HepG2 (cell line): ENCODE measurements around the gene NRSN2. TPM values are rescaled to one million over a fixed set of nuclear protein-coding genes. Genes with fewer than 3 reads are reported as not detected.

Experiments
- AGO2 ChIP-seq: fragments of 200-400 bp; formaldehyde crosslinking; optimal IDR thresholded peaks from 2 replicates; pipeline ENCODE3; 2017; ENCODE audit warnings: mild to moderate bottlenecking, low read depth, low read length, moderate library complexity
- DR1 ChIP-seq: sonication (generic); formaldehyde crosslinking; IDR thresholded peaks from 2 replicates; pipeline ENCODE4 v1.8.0; 2021; ENCODE audit warnings: mild to moderate bottlenecking, missing genetic modification reagents, inconsistent platforms
- EEA1 ChIP-seq: sonication (generic); formaldehyde crosslinking; IDR thresholded peaks from 2 replicates; pipeline ENCODE4 v1.5.1; 2020; ENCODE audit warnings: mild to moderate bottlenecking, missing genetic modification reagents, borderline replicate concordance
- MED1 ChIP-seq: sonication (generic); formaldehyde crosslinking; IDR thresholded peaks from 2 replicates; pipeline ENCODE4 v1.4.0; 2020; ENCODE audit warnings: missing genetic modification reagents
- SAFB2 ChIP-seq: sonication (generic); formaldehyde crosslinking; IDR thresholded peaks from 2 replicates; pipeline ENCODE4 v1.5.1; 2020; ENCODE audit warnings: missing genetic modification reagents, low read depth, mild to moderate bottlenecking, borderline replicate concordance
- TBL1XR1 ChIP-seq: fragments of 150-350 bp; IDR thresholded peaks from 2 replicates; pipeline ENCODE4 v1.6.1; 2014; ENCODE audit warnings: borderline replicate concordance, low read length; ENCODE audit not compliant: partially characterized antibody
- TCF7L2 ChIP-seq: IDR thresholded peaks from 2 replicates; pipeline ENCODE4 v1.6.1; 2011; ENCODE audit warnings: mild to moderate bottlenecking, low read depth, low read length, moderate library complexity
- WIZ ChIP-seq: sonication (generic); formaldehyde crosslinking; IDR thresholded peaks from 2 replicates; pipeline ENCODE4 v1.5.1; 2020; ENCODE audit warnings: mild to moderate bottlenecking, missing genetic modification reagents
- ZC3H13 ChIP-seq: sonication (generic); formaldehyde crosslinking; IDR thresholded peaks from 2 replicates; pipeline ENCODE4 v1.8.1; 2023; ENCODE audit warnings: mild to moderate bottlenecking, missing genetic modification reagents, moderate library complexity
- ZNF337 ChIP-seq: sonication (generic); formaldehyde crosslinking; IDR thresholded peaks from 2 replicates; pipeline ENCODE4 v1.5.1; 2020; ENCODE audit warnings: missing genetic modification reagents, low read depth, mild to moderate bottlenecking, borderline replicate concordance
- ZNF530 ChIP-seq: sonication (generic); formaldehyde crosslinking; IDR thresholded peaks from 2 replicates; pipeline ENCODE4 v1.5.0; 2020; ENCODE audit warnings: low read depth, mild to moderate bottlenecking, missing genetic modification reagents
- ZNF709 ChIP-seq: sonication (generic); formaldehyde crosslinking; IDR thresholded peaks from 2 replicates; pipeline ENCODE4 v1.5.0; 2020; ENCODE audit warnings: mild to moderate bottlenecking, missing genetic modification reagents
- polyA plus RNA-seq, 8 experiments: library from polyadenylated mRNA; depleted of rRNA in 3 of 8; stranded (reverse) in 7 of 8; unstranded in 1 of 8; fragments of >200 nt; fragmentation: Illumina TruSeq in 4 of 8; extraction: Trizol in 4 of 8; gene quantifications; 2 replicates each; pipeline versions ENCODE4 v1.2.1 to v1.2.3, GENCODE V29; 2011 to 2016; ENCODE audit warnings: low read depth in 4 of 8, missing spikeins in 1 of 8, mixed read lengths in 1 of 8; ENCODE audit not compliant: insufficient read depth in 1 of 8
- total RNA-seq, 5 experiments: library from RNA; depleted of rRNA; stranded (reverse); fragments of >200 nt; fragmentation: Illumina TruSeq; extraction: Trizol; gene quantifications; 2 replicates each; pipeline ENCODE4 v1.2.3, GENCODE V29; 2016; ENCODE audit warnings: low read depth in 1 of 5
- TF ChIP-seq, protein P1 (sequence below): sonication (generic); formaldehyde crosslinking; IDR thresholded peaks from 2 replicates; pipeline ENCODE4 v1.8.1; 2022; ENCODE audit warnings: low read depth, mild to moderate bottlenecking, missing genetic modification reagents
- TF ChIP-seq, protein P2 (sequence below): sonication (generic); formaldehyde crosslinking; IDR thresholded peaks from 2 replicates; pipeline ENCODE4 v1.8.1; 2023; ENCODE audit warnings: mild to moderate bottlenecking, moderate library complexity, missing genetic modification reagents
- TF ChIP-seq, protein P3 (sequence below): sonication (generic); formaldehyde crosslinking; IDR thresholded peaks from 2 replicates; pipeline ENCODE4 v1.4.0; 2020; ENCODE audit warnings: low read depth, missing genetic modification reagents
- TF ChIP-seq, protein P4 (sequence below): sonication (generic); formaldehyde crosslinking; IDR thresholded peaks from 2 replicates; pipeline ENCODE4 v1.4.0; 2020; ENCODE audit warnings: missing genetic modification reagents
- TF ChIP-seq, protein P5 (sequence below): sonication (generic); formaldehyde crosslinking; IDR thresholded peaks from 2 replicates; pipeline ENCODE4 v1.9.0; 2021; ENCODE audit warnings: missing genetic modification reagents, mild to moderate bottlenecking, borderline replicate concordance

Gene NRSN2
- total and polyA plus RNA-seq, 2 of the 13 experiments (the other 11 are each of a cell fraction or from before 2014, with no cell fraction given) = 32.3 to 49.4 TPM

GRCh38 chr20:309841-310644 is 36.9 kb upstream of the NRSN2 start (continued):
- TF ChIP-seq, protein P1, sequence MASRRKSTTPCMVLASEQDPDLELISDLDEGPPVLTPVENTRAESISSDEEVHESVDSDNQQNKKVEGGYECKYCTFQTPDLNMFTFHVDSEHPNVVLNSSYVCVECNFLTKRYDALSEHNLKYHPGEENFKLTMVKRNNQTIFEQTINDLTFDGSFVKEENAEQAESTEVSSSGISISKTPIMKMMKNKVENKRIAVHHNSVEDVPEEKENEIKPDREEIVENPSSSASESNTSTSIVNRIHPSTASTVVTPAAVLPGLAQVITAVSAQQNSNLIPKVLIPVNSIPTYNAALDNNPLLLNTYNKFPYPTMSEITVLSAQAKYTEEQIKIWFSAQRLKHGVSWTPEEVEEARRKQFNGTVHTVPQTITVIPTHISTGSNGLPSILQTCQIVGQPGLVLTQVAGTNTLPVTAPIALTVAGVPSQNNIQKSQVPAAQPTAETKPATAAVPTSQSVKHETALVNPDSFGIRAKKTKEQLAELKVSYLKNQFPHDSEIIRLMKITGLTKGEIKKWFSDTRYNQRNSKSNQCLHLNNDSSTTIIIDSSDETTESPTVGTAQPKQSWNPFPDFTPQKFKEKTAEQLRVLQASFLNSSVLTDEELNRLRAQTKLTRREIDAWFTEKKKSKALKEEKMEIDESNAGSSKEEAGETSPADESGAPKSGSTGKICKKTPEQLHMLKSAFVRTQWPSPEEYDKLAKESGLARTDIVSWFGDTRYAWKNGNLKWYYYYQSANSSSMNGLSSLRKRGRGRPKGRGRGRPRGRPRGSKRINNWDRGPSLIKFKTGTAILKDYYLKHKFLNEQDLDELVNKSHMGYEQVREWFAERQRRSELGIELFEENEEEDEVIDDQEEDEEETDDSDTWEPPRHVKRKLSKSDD (CRISPR knock-in tag) = peak; percentile 22; the same call in 1 of the 2 replicates
- TF ChIP-seq DR1 (peak; percentile 71; the same call in 1 of the 2 replicates), SAFB2 (CRISPR knock-in tag) (no peak), ZNF337 (CRISPR knock-in tag) (0 out of 2 replicates have a peak, but pooled peaks have one; percentile 75), MED1 (CRISPR knock-in tag) (peak; percentile 57; the same call in 1 of the 2 replicates), EEA1 (no peak), WIZ (0 out of 2 replicates have a peak, but pooled peaks have one; percentile 82), TCF7L2 (no peak), TBL1XR1 (no peak), ZNF530 (CRISPR knock-in tag) (no peak), AGO2 (no peak), ZC3H13 (CRISPR knock-in tag) (peak; percentile 90), ZNF709 (CRISPR knock-in tag) (no peak)
- TF ChIP-seq, protein P2, sequence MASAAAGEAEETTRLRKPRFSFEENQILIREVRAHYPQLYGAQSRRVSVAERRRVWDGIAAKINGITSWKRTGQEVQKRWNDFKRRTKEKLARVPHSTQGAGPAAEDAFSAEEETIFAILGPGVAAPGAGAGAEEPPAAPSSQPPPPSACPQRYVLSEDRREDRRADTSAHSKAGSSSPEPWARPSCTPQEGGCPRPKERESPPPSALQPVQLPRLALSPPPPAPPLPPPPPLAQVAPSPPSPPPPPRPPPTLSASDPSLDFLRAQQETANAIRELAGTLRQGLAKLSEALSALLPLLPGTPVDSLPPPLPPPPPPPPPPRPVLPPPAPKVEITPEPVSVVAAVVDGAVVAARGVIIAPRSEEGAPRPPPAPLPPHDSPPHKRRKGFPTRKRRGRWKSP (CRISPR knock-in tag) = 0 out of 2 replicates have a peak, but pooled peaks have one; percentile 16
- TF ChIP-seq, protein P3, sequence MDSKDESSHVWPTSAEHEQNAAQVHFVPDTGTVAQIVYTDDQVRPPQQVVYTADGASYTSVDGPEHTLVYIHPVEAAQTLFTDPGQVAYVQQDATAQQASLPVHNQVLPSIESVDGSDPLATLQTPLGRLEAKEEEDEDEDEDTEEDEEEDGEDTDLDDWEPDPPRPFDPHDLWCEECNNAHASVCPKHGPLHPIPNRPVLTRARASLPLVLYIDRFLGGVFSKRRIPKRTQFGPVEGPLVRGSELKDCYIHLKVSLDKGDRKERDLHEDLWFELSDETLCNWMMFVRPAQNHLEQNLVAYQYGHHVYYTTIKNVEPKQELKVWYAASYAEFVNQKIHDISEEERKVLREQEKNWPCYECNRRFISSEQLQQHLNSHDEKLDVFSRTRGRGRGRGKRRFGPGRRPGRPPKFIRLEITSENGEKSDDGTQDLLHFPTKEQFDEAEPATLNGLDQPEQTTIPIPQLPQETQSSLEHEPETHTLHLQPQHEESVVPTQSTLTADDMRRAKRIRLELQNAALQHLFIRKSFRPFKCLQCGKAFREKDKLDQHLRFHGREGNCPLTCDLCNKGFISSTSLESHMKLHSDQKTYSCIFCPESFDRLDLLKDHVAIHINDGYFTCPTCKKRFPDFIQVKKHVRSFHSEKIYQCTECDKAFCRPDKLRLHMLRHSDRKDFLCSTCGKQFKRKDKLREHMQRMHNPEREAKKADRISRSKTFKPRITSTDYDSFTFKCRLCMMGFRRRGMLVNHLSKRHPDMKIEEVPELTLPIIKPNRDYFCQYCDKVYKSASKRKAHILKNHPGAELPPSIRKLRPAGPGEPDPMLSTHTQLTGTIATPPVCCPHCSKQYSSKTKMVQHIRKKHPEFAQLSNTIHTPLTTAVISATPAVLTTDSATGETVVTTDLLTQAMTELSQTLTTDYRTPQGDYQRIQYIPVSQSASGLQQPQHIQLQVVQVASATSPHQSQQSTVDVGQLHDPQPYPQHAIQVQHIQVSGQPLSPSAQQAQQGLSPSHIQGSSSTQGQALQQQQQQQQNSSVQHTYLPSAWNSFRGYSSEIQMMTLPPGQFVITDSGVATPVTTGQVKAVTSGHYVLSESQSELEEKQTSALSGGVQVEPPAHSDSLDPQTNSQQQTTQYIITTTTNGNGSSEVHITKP (CRISPR knock-in tag) = peak; percentile 33; the same call in 1 of the 2 replicates
- TF ChIP-seq, protein P4, sequence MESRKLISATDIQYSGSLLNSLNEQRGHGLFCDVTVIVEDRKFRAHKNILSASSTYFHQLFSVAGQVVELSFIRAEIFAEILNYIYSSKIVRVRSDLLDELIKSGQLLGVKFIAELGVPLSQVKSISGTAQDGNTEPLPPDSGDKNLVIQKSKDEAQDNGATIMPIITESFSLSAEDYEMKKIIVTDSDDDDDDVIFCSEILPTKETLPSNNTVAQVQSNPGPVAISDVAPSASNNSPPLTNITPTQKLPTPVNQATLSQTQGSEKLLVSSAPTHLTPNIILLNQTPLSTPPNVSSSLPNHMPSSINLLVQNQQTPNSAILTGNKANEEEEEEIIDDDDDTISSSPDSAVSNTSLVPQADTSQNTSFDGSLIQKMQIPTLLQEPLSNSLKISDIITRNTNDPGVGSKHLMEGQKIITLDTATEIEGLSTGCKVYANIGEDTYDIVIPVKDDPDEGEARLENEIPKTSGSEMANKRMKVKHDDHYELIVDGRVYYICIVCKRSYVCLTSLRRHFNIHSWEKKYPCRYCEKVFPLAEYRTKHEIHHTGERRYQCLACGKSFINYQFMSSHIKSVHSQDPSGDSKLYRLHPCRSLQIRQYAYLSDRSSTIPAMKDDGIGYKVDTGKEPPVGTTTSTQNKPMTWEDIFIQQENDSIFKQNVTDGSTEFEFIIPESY (CRISPR knock-in tag) = no peak; the same call in 1 of the 2 replicates
- TF ChIP-seq, protein P5, sequence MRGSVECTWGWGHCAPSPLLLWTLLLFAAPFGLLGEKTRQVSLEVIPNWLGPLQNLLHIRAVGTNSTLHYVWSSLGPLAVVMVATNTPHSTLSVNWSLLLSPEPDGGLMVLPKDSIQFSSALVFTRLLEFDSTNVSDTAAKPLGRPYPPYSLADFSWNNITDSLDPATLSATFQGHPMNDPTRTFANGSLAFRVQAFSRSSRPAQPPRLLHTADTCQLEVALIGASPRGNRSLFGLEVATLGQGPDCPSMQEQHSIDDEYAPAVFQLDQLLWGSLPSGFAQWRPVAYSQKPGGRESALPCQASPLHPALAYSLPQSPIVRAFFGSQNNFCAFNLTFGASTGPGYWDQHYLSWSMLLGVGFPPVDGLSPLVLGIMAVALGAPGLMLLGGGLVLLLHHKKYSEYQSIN (CRISPR knock-in tag) = no peak
